Measurements from ENCODE around the gene ZNF511.

The ZNF511 gene

GRCh38 chr10:133347710-133348517, 39.2 kb downstream of the ZNF511 start:
- no peak for FAIRE-seq

GRCh38 chr10:133349160-133349568, 40.5 kb downstream of the ZNF511 start:
- FAIRE-seq (no peak), DNase-seq (ENCODE audit: extremely low spot score, insufficient read length, low read depth) (no peak)

More at GRCh38 chr10:133347710-133348517, 39.2 kb downstream of the ZNF511 start:
- no peak for DNase-seq (ENCODE audit: extremely low spot score, insufficient read length, low read depth)

GRCh38 chr10:133349577-133350011, 40.9 kb downstream of the ZNF511 start:
- FAIRE-seq (no peak), DNase-seq (ENCODE audit: extremely low spot score, insufficient read length, low read depth) (no peak)

- DNase-seq (ENCODE audit: extremely low spot score, insufficient read length, low read depth) (no peak), FAIRE-seq (no peak)
These were observed 41.7 kb downstream of the ZNF511 start for GRCh38 chr10:133350283-133350949.

- no peak for FAIRE-seq
- no peak for DNase-seq (ENCODE audit: extremely low spot score, insufficient read length, low read depth)
These were observed 42.2 kb downstream of the ZNF511 start for GRCh38 chr10:133350950-133351329.

- FAIRE-seq: no peak
- DNase-seq (ENCODE audit: extremely low spot score, insufficient read length, low read depth): no peak
These were observed 42.9 kb downstream of the ZNF511 start for GRCh38 chr10:133351408-133352318.

GRCh38 chr10:133353202-133353959, 44.7 kb downstream of the ZNF511 start:
- no peak for FAIRE-seq

GRCh38 chr10:133353988-133354605, 45.4 kb downstream of the ZNF511 start:
- FAIRE-seq (no peak), DNase-seq (ENCODE audit: extremely low spot score, insufficient read length, low read depth) (no peak)

More at GRCh38 chr10:133353202-133353959, 44.7 kb downstream of the ZNF511 start:
- no peak for DNase-seq (ENCODE audit: extremely low spot score, insufficient read length, low read depth)

GRCh38 chr10:133354672-133355240, 46.0 kb downstream of the ZNF511 start:
- no peak for FAIRE-seq
- DNase-seq (ENCODE audit: extremely low spot score, insufficient read length, low read depth): no peak

- DNase-seq (ENCODE audit: extremely low spot score, insufficient read length, low read depth): no peak
- no peak for FAIRE-seq
These were observed 46.6 kb downstream of the ZNF511 start for GRCh38 chr10:133355266-133355665.

GRCh38 chr10:133355991-133356390, 47.3 kb downstream of the ZNF511 start:
- FAIRE-seq: no peak
- DNase-seq (ENCODE audit: extremely low spot score, insufficient read length, low read depth): no peak

GRCh38 chr10:133356549-133357284, 48.0 kb downstream of the ZNF511 start:
- no peak for DNase-seq (ENCODE audit: extremely low spot score, insufficient read length, low read depth)
- no peak for FAIRE-seq

- DNase-seq (ENCODE audit: extremely low spot score, insufficient read length, low read depth): peak; percentile 94
- peak; percentile 77 for FAIRE-seq
These were observed 48.8 kb downstream of the ZNF511 start, which contains the start of gene FUOM for GRCh38 chr10:133357285-133358161. Gene FUOM (minus strand): TSS chr10:133358019. CDS start chr10:133358007, 12 bp downstream.

- DNase-seq (ENCODE audit: extremely low spot score, insufficient read length, low read depth) (no peak), FAIRE-seq (no peak)
These were observed 49.6 kb downstream of the ZNF511 start for GRCh38 chr10:133358162-133358924.

GRCh38 chr10:133358925-133359310, 50.2 kb downstream of the ZNF511 start:
- no peak for DNase-seq (ENCODE audit: extremely low spot score, insufficient read length, low read depth)
- no peak for FAIRE-seq

- FAIRE-seq: no peak
- DNase-seq (ENCODE audit: extremely low spot score, insufficient read length, low read depth): no peak
These were observed 50.8 kb downstream of the ZNF511 start for GRCh38 chr10:133359554-133359971.
